BJ (cell line): ENCODE results near the gene SHQ1. TPM values are rescaled to one million over a fixed set of nuclear protein-coding genes. Genes with fewer than 3 reads are reported as not detected.

Experiments
- CTCF ChIA-PET: fragments of 350-600 bp; formaldehyde crosslinking; extraction: SDS; loops from one replicate; lab custom pipeline; 2021; ENCODE audit warnings: antibody characterized with exemption, inconsistent platforms; lab: Yijun Ruan, JAX
- POLR2A ChIA-PET: fragments of 300-600 bp; sonication (Branson Sonifier 250); formaldehyde crosslinking; extraction: SDS; loops from one replicate; lab custom pipeline; 2021; ENCODE audit warnings: antibody characterized with exemption; lab: Charles Lee
- DNase-seq: peaks from one replicate; pipeline ENCODE4 v3.0.0-alpha.2; 2011; ENCODE audit warnings: low read depth
- H3K27me3 ChIP-seq: 2 replicates; pipeline ENCODE4 v1.6.0; 2011; ENCODE audit warnings: low read length; ENCODE audit not compliant: control insufficient read depth, insufficient read depth
- H3K36me3 ChIP-seq: 2 replicates; pipeline ENCODE4 v1.5.1; 2011; ENCODE audit warnings: low read length; ENCODE audit not compliant: control insufficient read depth, insufficient read depth
- H3K4me3 ChIP-seq: 2 replicates; pipeline ENCODE4 v1.5.1; 2011; ENCODE audit warnings: low read depth, mild to moderate bottlenecking, control low read depth, low read length
- polyA plus RNA-seq: library from polyadenylated mRNA; depleted of rRNA; stranded (reverse); fragments of >200 nt; gene quantifications from 2 replicates; pipeline ENCODE4 v1.2.3, GENCODE V29; 2011
- TF ChIP-seq, protein P1 (sequence below): IDR thresholded peaks from 2 replicates; pipeline ENCODE4 v1.5.1; 2011; ENCODE audit warnings: low read depth, mild to moderate bottlenecking, control low read depth, inconsistent platforms, low read length, moderate library complexity; ENCODE audit not compliant: insufficient read depth

Gene SHQ1
- polyA plus RNA-seq, 1 experiment: 9.5 TPM

DNA sequence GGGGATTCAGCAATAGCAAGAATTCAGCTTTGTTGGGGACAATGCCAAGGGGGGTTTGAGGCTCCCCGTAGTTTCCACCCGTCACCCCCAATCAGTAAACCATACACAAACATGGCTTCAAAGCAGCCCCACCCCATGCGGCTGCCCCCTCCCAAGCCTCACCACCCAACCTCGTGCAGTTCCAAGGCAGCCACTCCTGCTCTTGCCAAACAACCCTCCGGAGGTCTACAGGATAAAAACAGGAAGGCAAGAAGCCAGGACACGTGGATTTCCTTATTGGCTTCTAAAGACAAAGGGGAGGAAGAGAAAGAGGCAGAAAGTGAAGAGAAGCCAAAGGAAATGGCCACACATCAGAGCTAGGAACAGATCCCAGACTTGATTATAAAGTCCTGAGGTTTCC lies 121.1 kb downstream of the SHQ1 start:
- TF ChIP-seq, protein P1, sequence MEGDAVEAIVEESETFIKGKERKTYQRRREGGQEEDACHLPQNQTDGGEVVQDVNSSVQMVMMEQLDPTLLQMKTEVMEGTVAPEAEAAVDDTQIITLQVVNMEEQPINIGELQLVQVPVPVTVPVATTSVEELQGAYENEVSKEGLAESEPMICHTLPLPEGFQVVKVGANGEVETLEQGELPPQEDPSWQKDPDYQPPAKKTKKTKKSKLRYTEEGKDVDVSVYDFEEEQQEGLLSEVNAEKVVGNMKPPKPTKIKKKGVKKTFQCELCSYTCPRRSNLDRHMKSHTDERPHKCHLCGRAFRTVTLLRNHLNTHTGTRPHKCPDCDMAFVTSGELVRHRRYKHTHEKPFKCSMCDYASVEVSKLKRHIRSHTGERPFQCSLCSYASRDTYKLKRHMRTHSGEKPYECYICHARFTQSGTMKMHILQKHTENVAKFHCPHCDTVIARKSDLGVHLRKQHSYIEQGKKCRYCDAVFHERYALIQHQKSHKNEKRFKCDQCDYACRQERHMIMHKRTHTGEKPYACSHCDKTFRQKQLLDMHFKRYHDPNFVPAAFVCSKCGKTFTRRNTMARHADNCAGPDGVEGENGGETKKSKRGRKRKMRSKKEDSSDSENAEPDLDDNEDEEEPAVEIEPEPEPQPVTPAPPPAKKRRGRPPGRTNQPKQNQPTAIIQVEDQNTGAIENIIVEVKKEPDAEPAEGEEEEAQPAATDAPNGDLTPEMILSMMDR: no peak
- ChIA-PET POLR2A (no interaction called here), CTCF (interaction anchor here (0.6 kb wide), 1 partner anchor 126 kb away, joined by 4 read pairs; no protein-coding TSS in a partner anchor)
- no peak overlapping the region for H3K4me3 ChIP-seq
- no peaks in the 10 kb centered on the region for H3K36me3 ChIP-seq
- no peaks in the 10 kb centered on the region; the same call in 1 of the 2 replicates for H3K27me3 ChIP-seq
- no peak for DNase-seq

DNA sequence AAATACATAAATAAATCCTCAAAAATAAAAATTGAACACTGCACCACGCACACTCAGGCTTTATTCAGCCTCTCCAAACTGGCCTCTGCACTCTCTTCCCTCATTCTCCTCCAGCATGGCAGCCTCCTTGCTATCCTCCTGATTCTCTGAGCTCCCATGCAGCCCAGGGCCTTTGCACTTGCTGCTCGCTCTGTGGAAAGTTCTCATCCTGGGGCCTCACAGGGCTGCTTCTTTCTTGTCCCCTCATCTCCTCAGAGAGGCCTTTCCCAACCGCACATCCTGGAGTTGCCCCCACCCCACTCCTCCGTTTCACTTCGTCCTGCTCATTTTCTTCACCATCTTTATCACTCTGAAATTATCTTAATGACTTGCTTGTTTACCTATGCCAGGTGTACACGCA lies 123.0 kb downstream of the SHQ1 start:
- CTCF ChIA-PET: no interaction called here
- POLR2A ChIA-PET: no interaction called here
- H3K4me3 ChIP-seq: no peak overlapping the region
- H3K27me3 ChIP-seq: no peaks in the 10 kb centered on the region; the same call in 1 of the 2 replicates
- TF ChIP-seq, protein P1: no peak
- H3K36me3 ChIP-seq: no peaks in the 10 kb centered on the region
- DNase-seq: no peak

DNA sequence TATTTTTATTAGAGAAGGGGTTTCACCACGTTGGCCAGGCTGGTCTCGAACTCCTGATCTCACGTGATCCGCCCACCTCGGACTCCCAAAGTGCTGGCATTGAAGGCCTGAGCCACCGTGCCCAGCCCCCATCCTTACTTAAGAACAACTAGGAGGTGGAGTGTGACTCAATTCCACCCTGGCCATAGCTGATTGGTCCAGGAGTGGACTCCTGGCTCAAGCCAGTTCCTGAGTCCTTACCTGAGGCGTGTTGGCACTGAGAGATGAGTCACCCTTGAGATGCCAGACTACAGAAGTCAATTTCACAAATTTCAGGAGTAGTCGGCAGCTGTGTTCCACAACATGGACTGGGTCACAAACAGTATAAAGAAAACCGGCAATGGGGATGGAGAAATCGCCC lies 124.2 kb downstream of the SHQ1 start:
- POLR2A ChIA-PET: interaction anchor here (0.6 kb wide), 2 partner anchors 277 to 682 kb away, joined by 3 read pairs; partner anchors contain the start of gene RYBP
- CTCF ChIA-PET: interaction anchor here (0.6 kb wide), 2 partner anchors 115 to 332 kb away, joined by 4 read pairs; no protein-coding TSS in a partner anchor

DNA sequence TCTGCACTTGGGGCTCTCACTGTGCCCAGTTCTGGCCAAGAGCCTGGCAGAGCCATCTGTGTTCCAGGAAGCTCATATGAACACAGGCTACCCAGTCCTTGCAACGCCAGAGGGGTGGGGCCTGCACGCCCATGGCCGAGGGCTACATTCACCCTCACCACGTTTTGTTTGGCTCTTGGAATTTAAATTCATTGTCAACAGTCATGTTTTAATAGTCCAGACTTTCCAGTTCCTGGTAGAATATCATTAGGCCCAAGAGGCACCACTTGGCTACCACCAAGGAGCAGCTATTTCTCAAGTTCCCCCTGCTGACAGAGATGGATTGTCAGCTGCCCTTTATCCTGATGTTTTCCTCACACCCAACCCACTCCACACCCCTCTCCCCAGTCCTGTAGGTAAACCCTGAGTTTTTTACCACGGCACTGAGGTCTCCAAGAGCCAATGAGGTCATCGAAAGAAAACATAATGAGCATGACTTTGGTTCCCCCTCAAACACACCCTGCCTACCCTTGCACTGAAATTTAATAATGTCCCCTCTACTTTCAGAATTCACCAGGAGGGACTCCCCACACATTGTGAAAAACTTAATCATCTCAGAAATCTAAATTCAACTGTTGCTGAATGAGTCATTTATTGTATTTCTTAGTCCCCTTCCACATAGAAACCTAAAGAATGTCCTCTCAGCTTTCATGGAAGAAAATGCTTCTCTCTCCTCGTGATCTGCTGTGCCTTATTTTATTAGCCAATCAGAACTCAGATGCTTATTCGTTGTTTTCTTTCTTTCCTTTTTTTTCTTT lies 125.1 kb downstream of the SHQ1 start:
- no peak overlapping the region for H3K4me3 ChIP-seq
- no peaks in the 10 kb centered on the region for H3K27me3 ChIP-seq
- DNase-seq: peak; percentile 26
- ChIA-PET POLR2A (interaction anchor here (0.6 kb wide), 2 partner anchors 276 to 681 kb away, joined by 3 read pairs; partner anchors contain the start of gene RYBP), CTCF (no interaction called here)
- TF ChIP-seq, protein P1: no peak
- no peaks in the 10 kb centered on the region for H3K36me3 ChIP-seq

More for the DNA sequence above, 124.2 kb downstream of the SHQ1 start:
- Histone ChIP-seq H3K4me3 (no peak overlapping the region), H3K27me3 (no peaks in the 10 kb centered on the region; the same call in 1 of the 2 replicates), H3K36me3 (no peaks in the 10 kb centered on the region)
- TF ChIP-seq, protein P1: no peak
- no peak for DNase-seq

DNA sequence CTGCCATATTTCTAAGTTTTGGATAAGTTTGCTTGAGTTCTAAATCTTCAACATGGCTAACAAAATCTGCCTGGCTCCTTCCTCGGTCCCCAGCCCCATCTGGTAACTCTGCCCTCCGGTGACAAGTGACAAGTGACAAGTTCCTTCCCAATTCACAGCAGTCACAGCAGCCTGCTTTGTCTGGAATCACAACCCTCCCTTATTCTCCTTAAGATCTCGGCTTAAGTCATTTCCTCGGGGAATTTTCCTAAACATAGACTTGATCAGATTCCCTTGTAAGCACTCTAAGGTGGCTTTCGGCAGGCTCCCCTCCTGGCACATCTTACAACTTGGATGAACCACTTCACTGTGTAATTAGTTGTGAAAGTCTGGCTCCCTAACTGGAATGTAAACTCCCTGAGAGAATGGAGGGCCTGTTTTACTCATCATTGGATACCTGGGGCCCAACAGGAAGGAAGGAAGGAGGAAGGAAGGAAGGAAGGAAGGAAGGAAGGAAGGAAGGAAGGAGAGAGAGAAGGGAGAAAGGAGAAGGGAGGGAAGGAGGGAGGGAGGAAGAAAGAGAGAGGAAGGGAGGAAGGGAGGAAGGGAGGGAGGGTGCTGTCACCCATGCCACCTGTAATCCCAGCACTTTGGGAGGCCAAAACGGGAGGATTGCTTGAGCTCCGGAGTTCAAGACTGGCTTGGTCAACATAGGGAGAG lies 126.4 kb downstream of the SHQ1 start:
- no peaks in the 10 kb centered on the region for H3K36me3 ChIP-seq
- DNase-seq: no peak
- peaks cover 2% of the 10 kb centered on the region; the same call in 1 of the 2 replicates for H3K27me3 ChIP-seq
- ChIA-PET POLR2A (no interaction called here), CTCF (no interaction called here)
- TF ChIP-seq, protein P1: no peak
- H3K4me3 ChIP-seq: no peak overlapping the region
